T-helper 2 cell treated with Interferon-gamma antibody and Interleukin-4, amounts not matched to agents 5 μg/mL and 100 μg/mL, for 36 hours (primary cell): ENCODE data around the gene CFAP44.

Experiments
- DNase-seq: peaks from one replicate; pipeline ENCODE4 v3.0.0; 2021; ENCODE audit warnings: low spot score
- H3K27ac Mint-ChIP-seq: one replicate; pipeline ENCODE4 v1.8.0; 2021; ENCODE audit warnings: mild to moderate bottlenecking, mixed read lengths
- H3K27me3 Mint-ChIP-seq: one replicate; pipeline ENCODE4 v1.8.0; 2021; ENCODE audit warnings: low read depth, mixed read lengths
- H3K36me3 Mint-ChIP-seq: one replicate; pipeline ENCODE4 v1.8.0; 2021; ENCODE audit warnings: low read depth, mixed read lengths
- H3K4me1 Mint-ChIP-seq: one replicate; pipeline ENCODE4 v1.8.0; 2021; ENCODE audit warnings: low read depth, mixed read lengths
- H3K4me3 Mint-ChIP-seq: one replicate; pipeline ENCODE4 v1.8.0; 2022; ENCODE audit warnings: mild to moderate bottlenecking, moderate library complexity, mixed read lengths
- H3K9me3 Mint-ChIP-seq: one replicate; pipeline ENCODE4 v1.8.0; 2021; ENCODE audit warnings: mixed read lengths

The CFAP44 gene

GRCh38 chr3:113431811-113432210 lies 9.5 kb downstream of the CFAP44 start:
- Mint-ChIP-seq H3K9me3 (peaks cover 8% of the 10 kb centered on the region), H3K36me3 (peaks cover 4% of the 10 kb centered on the region), H3K4me1 (no peaks in the 10 kb centered on the region), H3K27me3 (no peaks in the 10 kb centered on the region), H3K27ac (no peak overlapping the region), H3K4me3 (no peak overlapping the region)
- DNase-seq = no peak

GRCh38 chr3:113428581-113428980 lies 12.7 kb downstream of the CFAP44 start:
- Mint-ChIP-seq H3K36me3 (peaks cover 27% of the 10 kb centered on the region), H3K9me3 (peaks cover 28% of the 10 kb centered on the region), H3K27me3 (no peaks in the 10 kb centered on the region), H3K27ac (no peak overlapping the region), H3K4me3 (no peak overlapping the region), H3K4me1 (no peaks in the 10 kb centered on the region)
- no peak for DNase-seq

GRCh38 chr3:113423699-113424098 lies 17.6 kb downstream of the CFAP44 start:
- Mint-ChIP-seq H3K36me3 (peaks cover 27% of the 10 kb centered on the region), H3K27me3 (no peaks in the 10 kb centered on the region), H3K4me3 (no peak overlapping the region), H3K4me1 (no peaks in the 10 kb centered on the region), H3K27ac (no peak overlapping the region), H3K9me3 (peaks cover 28% of the 10 kb centered on the region)
- DNase-seq = no peak

GRCh38 chr3:113421082-113421481 lies 20.2 kb downstream of the CFAP44 start:
- Mint-ChIP-seq H3K27ac (no peak overlapping the region), H3K36me3 (peaks cover 20% of the 10 kb centered on the region)

GRCh38 chr3:113409676-113410075 lies 31.6 kb downstream of the CFAP44 start:
- H3K4me3 Mint-ChIP-seq = no peak overlapping the region
- H3K36me3 Mint-ChIP-seq = peaks cover 4% of the 10 kb centered on the region
- H3K4me1 Mint-ChIP-seq = no peaks in the 10 kb centered on the region
- peaks cover 25% of the 10 kb centered on the region for H3K9me3 Mint-ChIP-seq
- no peak for DNase-seq
- H3K27me3 Mint-ChIP-seq = no peaks in the 10 kb centered on the region
- H3K27ac Mint-ChIP-seq = no peak overlapping the region

More at GRCh38 chr3:113421082-113421481, 20.2 kb downstream of the CFAP44 start:
- DNase-seq = no peak
- Mint-ChIP-seq H3K27me3 (no peaks in the 10 kb centered on the region), H3K9me3 (peaks cover 16% of the 10 kb centered on the region), H3K4me1 (no peaks in the 10 kb centered on the region), H3K4me3 (no peak overlapping the region)

GRCh38 chr3:113405180-113405579 lies 36.1 kb downstream of the CFAP44 start:
- Mint-ChIP-seq H3K4me3 (no peak overlapping the region), H3K9me3 (no peaks in the 10 kb centered on the region), H3K27me3 (no peaks in the 10 kb centered on the region), H3K4me1 (peaks cover 1% of the 10 kb centered on the region), H3K36me3 (peaks cover 4% of the 10 kb centered on the region), H3K27ac (no peak overlapping the region)
- DNase-seq = no peak

- Mint-ChIP-seq H3K4me3 (no peak overlapping the region), H3K4me1 (peaks cover 1% of the 10 kb centered on the region), H3K9me3 (no peaks in the 10 kb centered on the region), H3K27me3 (no peaks in the 10 kb centered on the region), H3K36me3 (peaks cover 6% of the 10 kb centered on the region), H3K27ac (no peak overlapping the region)
- no peak for DNase-seq
Observed at GRCh38 chr3:113404637-113405036, 36.7 kb downstream of the CFAP44 start.
